ENCODE measurements around the gene ITPR3.

GRCh38 chr6:33683576-33684427 lies 62.7 kb downstream of the ITPR3 start:
- no peak for TF ChIP-seq TFAP4 (IDR thresholded peaks at IDR 0.05; ENCODE audit: borderline replicate concordance, low read depth)
- TF ChIP-seq ZNF782 (CRISPR knock-in tag; IDR thresholded peaks at IDR 0.05; ENCODE audit: borderline replicate concordance): no peak
- no peak for TF ChIP-seq ZNF616 (CRISPR knock-in tag; IDR thresholded peaks at IDR 0.05; ENCODE audit: low read depth)
- no peak for TF ChIP-seq ZNF326 (CRISPR knock-in tag; IDR thresholded peaks at IDR 0.05; ENCODE audit: borderline replicate concordance)
- no peak for TF ChIP-seq DMTF1 (CRISPR knock-in tag; IDR thresholded peaks at IDR 0.05)
- TF ChIP-seq ZNF790 (CRISPR knock-in tag; IDR thresholded peaks at IDR 0.05; ENCODE audit: borderline replicate concordance): no peak
- TF ChIP-seq TEAD3 (CRISPR knock-in tag; optimal IDR thresholded peaks at IDR 0.05; ENCODE audit: borderline replicate concordance): no peak
- TF ChIP-seq TAF1 (CRISPR knock-in tag; IDR thresholded peaks at IDR 0.05): no peak
- TF ChIP-seq TBL1XR1 (IDR thresholded peaks at IDR 0.05; ENCODE audit: borderline replicate concordance, low read length, partially characterized antibody): no peak
- no peak for TF ChIP-seq ZNF503 (CRISPR knock-in tag; IDR thresholded peaks at IDR 0.05)

Measured in HepG2 (cell line).